ENCODE results near the gene NLGN4Y.

- TF ChIP-seq, protein P1, sequence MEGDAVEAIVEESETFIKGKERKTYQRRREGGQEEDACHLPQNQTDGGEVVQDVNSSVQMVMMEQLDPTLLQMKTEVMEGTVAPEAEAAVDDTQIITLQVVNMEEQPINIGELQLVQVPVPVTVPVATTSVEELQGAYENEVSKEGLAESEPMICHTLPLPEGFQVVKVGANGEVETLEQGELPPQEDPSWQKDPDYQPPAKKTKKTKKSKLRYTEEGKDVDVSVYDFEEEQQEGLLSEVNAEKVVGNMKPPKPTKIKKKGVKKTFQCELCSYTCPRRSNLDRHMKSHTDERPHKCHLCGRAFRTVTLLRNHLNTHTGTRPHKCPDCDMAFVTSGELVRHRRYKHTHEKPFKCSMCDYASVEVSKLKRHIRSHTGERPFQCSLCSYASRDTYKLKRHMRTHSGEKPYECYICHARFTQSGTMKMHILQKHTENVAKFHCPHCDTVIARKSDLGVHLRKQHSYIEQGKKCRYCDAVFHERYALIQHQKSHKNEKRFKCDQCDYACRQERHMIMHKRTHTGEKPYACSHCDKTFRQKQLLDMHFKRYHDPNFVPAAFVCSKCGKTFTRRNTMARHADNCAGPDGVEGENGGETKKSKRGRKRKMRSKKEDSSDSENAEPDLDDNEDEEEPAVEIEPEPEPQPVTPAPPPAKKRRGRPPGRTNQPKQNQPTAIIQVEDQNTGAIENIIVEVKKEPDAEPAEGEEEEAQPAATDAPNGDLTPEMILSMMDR (IDR thresholded peaks at IDR 0.05), result no peak
- TF ChIP-seq POLR2A (IDR thresholded peaks at IDR 0.05), result no peak
Observed at GRCh38 chrY:14793674-14794073, 269.3 kb downstream of the NLGN4Y start.
